ENCODE data around the gene TSLP.

TSLP gene

DNA sequence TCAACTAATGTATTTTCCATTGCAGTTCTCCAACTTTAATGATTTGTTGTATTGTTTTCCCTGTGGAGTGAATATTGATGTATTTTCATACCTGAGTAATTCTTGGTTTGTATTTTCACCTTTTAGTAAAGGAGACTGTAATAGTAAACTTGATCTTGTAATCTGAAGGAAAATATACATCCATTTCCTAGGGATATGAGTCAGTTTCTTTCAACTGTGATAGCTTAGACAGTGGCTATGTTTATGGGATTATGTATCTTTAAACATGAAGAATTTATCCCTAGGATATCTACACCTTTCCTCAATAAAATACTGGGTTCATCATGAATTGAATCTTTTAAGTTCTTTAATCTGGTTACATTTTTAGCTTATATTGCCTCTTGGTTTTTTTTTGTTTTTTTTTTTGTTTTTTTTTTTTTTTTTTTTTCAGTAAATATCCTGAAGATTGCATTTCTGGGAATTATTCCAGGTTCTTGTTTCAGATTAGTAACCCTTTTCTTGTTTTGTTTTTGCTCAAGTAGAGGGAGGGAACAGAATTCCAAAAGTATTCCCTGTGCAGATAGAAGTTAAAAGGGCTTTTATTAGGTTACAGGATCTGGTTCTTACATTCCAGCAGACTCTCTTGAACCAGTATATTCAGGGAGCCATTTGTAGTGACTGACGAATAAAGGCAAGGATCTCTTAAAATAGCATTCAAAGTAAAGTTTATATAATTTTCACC, 27.7 kb downstream of the TSLP start:
- no peak for DNase-seq

GRCh38 chr5:111106320-111106948, 34.9 kb downstream of the TSLP start:
- DNase-seq, result no peak

DNA sequence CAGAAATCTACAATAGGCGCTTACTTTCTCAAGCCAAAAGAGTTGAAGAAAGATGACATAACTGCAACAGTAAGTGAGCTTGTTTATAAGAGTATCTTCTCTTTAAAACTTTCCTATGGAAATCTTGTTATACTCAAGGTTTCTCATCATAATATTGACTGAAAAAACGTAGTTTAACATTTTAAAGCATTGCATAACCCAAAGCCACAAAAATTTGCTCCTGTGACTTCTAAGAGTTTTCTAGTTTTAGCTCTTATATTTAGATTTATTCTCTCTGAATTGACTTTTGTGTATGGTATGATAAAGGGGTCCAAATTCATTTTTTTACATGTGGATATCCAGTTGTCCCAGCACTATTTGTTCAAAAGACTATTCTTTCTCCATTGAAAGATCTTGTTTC, 35.9 kb downstream of the TSLP start:
- DNase-seq, result no peak

DNA sequence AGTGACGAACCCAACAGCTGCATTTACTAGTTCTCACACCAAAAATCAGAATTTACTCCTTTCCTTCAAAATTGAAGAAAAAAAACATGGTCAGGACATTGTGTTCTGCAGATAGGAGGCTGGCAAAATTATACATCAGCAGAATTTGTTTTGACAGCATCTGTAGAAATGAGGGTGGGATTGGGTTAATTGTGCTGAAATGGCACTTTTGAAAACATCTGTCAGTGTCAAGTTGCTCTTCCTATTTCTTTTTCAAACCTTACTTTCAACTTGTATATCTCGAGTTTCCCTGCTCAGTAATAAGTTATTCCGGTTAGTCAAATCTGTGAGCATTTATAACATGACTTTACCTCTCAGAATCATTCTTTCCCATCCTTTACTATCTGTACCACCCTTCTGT, 40.4 kb downstream of the TSLP start:
- DNase-seq, result no peak

GRCh38 chr5:111113678-111114077, 42.2 kb downstream of the TSLP start:
- DNase-seq, result no peak

- DNase-seq, result no peak
Measured at GRCh38 chr5:111115229-111115628, 43.7 kb downstream of the TSLP start.

- DNase-seq, result no peak
Measured at GRCh38 chr5:111116550-111116949, 45.0 kb downstream of the TSLP start.

DNA sequence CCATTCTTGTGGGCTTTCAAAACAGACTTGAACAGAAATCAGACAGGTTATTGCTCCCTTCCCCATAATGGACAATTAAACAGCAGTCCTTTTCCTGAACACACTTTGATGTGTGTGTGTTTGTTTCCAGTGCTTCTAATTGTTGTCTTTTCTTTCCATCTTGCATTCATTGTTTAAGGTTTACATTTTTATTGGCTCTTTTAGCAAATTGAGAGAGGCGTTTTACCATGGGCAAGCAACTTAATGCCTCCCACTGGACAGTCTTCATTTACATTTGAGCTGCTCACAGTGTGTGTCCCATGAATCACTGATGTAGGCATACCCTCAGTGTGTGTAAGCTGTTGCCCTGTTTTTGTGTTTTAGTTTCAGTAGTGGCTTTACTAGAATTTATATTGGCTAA, 45.6 kb downstream of the TSLP start:
- no peak for DNase-seq

DNA sequence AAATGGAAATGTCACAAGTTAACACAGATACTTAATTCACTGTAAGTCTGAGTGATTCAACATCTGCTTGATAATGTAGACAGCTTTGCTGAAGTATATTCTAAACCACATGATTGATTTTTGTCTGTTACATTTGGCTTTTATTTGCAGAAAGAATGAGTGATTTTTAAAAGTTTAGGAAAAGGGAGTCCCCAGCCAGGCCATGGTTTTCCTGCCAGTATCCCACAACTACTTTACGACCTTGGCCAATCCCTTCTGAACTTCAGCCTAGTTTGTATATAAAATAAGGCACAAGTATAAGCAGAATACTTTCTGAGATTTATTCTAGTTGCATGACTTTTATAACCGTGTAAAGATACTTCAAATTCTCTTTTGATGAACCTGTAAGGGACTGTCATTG, 47.7 kb downstream of the TSLP start:
- DNase-seq, result no peak

DNA sequence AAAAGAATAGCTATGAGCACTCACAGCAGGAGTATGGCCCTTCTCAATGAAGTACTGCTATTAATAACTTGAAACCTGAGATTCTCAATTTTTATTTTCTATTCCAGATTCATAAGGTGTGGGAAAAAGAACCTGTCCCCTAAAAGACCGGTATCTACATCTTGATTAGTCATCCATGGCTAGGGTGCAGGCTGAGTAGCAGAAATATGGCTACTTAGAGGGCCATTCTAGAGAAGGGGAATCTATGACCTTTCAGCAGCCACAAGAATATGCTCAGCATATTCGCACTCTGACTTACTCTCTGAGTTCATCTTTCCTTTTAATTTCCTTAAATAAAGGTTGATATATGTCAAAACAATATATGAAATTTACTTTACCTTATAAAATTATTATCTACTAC, 48.3 kb downstream of the TSLP start:
- no peak for DNase-seq

GRCh38 chr5:111120911-111121310, 49.4 kb downstream of the TSLP start:
- no peak for DNase-seq

DNA sequence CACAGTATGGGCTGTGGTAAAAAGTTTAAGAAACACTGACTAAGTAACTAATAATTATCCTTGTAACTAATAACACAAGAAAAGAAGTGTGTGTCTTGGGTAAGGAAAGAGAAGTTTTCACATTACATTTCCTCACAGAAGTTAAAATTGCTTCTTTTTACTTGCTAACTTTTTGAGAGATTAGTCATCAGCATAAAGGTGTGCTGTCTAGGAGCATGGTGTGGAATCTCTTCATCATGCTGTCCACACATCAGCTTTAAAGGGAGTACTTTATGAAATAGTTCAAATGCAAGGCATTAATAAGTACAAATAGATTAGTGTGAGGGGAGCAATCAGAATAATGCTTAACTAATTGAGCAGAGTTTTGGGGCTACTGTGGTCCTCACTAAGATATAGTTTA, 50.4 kb downstream of the TSLP start:
- no peak for DNase-seq

GRCh38 chr5:111122398-111122797, 50.9 kb downstream of the TSLP start:
- DNase-seq, result no peak

DNA sequence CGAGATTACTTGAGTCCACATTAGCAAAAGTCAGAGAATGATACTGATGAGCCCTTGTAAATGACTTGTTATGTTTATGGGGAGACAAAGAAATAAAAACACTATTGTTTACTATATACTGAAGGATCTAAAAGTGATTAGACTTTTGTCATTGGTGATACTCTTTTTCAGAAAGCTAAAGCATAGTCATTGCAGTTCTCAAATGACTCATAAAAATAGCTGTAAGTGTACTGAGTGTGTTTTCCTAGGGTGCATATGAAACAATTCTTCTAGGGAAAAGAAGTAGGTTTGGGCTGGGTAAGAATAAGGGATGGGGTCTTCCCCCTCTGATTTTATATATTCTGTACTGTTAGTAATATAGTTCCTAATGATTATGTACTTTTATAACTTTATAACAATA, 53.3 kb downstream of the TSLP start:
- no peak for DNase-seq

DNA sequence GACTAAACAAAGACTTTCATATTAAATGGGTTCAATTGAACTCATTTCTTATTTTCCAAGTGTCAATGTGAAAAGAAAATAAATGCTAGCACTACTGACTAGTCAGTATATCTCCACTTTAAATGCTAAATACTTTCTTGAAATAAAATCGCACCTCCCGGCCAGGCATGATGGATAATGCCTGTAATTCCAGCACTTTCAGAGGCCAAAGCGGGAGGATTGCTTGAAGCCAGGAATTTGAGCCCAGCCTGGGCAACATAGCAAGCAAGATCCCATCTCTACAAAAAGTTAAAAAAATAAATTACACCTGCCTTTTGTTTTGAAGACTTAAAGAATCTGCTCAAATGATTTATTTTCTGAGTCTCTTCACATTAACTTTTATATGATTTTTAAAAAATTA, 55.4 kb downstream of the TSLP start:
- no peak for DNase-seq

All from retina (tissue), 1 donor.